Glutamatergic neuron (in vitro differentiated cells): ENCODE measurements around the gene NMNAT2. TPM values are rescaled to one million over a fixed set of nuclear protein-coding genes. Genes with fewer than 3 reads are reported as not detected.
"Not testable (repeated sequence)": the region's sequence is repeated elsewhere in the genome, so short reads cannot be mapped to it uniquely, and the experiment has no call there.

ENCODE experiments used
- DNase-seq: peaks from one replicate; pipeline ENCODE4 v3.0.0; 2022
- H3K27ac Mint-ChIP-seq: one replicate; pipeline ENCODE4 v1.8.0; 2020; ENCODE audit warnings: mild to moderate bottlenecking, mixed read lengths, inconsistent platforms; ENCODE audit not compliant: unreplicated experiment
- H3K27me3 Mint-ChIP-seq: one replicate; pipeline ENCODE4 v1.8.0; 2020; ENCODE audit warnings: mild to moderate bottlenecking, moderate library complexity, mixed read lengths, inconsistent platforms; ENCODE audit not compliant: unreplicated experiment
- H3K36me3 Mint-ChIP-seq: one replicate; pipeline ENCODE4 v1.8.0; 2020; ENCODE audit warnings: mild to moderate bottlenecking, mixed read lengths, inconsistent platforms; ENCODE audit not compliant: unreplicated experiment
- H3K4me1 Mint-ChIP-seq: one replicate; pipeline ENCODE4 v1.8.0; 2020; ENCODE audit warnings: mild to moderate bottlenecking, low read depth, mixed read lengths, inconsistent platforms; ENCODE audit not compliant: unreplicated experiment
- H3K4me3 Mint-ChIP-seq: one replicate; pipeline ENCODE4 v1.8.0; 2020; ENCODE audit warnings: mild to moderate bottlenecking, mixed read lengths, inconsistent platforms; ENCODE audit not compliant: unreplicated experiment
- H3K9me3 Mint-ChIP-seq: one replicate; pipeline ENCODE4 v1.8.0; 2020; ENCODE audit warnings: mild to moderate bottlenecking, moderate library complexity, mixed read lengths, inconsistent platforms; ENCODE audit not compliant: unreplicated experiment
- total RNA-seq: library from RNA; stranded (reverse); fragmentation: NEBNext Ultra II Directional; extraction: Animal tissue kit (Norgen Biotek cat#: 25700); gene quantifications from one replicate; pipeline ENCODE4 v1.2.1, GENCODE V29; 2021; ENCODE audit not compliant: unreplicated experiment
- TF ChIP-seq, protein P1 (sequence below): fragments of 200-600 bp; sonication (generic); IDR thresholded peaks from one replicate; pipeline ENCODE4 v1.5.0; 2021; ENCODE audit not compliant: partially characterized antibody, unreplicated experiment

Gene NMNAT2
- total RNA-seq, 1 donor from 2014 or later = 76.4 TPM

DNA sequence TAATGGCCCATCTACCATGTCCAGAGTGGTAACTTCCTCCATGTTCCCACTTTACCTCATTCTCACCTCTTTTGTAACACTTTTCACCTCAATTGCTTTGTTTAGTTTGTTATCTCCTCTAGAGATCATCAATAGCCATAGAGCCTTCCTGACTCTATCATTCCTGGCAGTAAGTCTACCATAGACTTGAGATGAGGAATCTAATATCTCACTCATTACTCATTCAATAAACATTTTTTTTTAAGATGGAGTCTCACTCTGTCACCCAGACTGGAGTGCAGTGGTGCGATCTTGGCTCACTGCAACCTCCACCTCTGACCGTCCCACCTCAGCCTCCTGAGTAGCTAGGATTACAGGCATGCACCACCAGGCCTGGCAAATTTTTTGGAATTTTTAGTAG, 7.1 kb downstream of the NMNAT2 start:
- H3K36me3 Mint-ChIP-seq = no peaks in the 10 kb centered on the region
- peaks cover 3% of the 10 kb centered on the region for H3K4me1 Mint-ChIP-seq
- no peak overlapping the region for H3K27ac Mint-ChIP-seq
- TF ChIP-seq, protein P1, sequence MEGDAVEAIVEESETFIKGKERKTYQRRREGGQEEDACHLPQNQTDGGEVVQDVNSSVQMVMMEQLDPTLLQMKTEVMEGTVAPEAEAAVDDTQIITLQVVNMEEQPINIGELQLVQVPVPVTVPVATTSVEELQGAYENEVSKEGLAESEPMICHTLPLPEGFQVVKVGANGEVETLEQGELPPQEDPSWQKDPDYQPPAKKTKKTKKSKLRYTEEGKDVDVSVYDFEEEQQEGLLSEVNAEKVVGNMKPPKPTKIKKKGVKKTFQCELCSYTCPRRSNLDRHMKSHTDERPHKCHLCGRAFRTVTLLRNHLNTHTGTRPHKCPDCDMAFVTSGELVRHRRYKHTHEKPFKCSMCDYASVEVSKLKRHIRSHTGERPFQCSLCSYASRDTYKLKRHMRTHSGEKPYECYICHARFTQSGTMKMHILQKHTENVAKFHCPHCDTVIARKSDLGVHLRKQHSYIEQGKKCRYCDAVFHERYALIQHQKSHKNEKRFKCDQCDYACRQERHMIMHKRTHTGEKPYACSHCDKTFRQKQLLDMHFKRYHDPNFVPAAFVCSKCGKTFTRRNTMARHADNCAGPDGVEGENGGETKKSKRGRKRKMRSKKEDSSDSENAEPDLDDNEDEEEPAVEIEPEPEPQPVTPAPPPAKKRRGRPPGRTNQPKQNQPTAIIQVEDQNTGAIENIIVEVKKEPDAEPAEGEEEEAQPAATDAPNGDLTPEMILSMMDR = no peak
- H3K27me3 Mint-ChIP-seq = no peaks in the 10 kb centered on the region
- H3K9me3 Mint-ChIP-seq = no peaks in the 10 kb centered on the region
- DNase-seq = no peak
- H3K4me3 Mint-ChIP-seq = no peak overlapping the region

DNA sequence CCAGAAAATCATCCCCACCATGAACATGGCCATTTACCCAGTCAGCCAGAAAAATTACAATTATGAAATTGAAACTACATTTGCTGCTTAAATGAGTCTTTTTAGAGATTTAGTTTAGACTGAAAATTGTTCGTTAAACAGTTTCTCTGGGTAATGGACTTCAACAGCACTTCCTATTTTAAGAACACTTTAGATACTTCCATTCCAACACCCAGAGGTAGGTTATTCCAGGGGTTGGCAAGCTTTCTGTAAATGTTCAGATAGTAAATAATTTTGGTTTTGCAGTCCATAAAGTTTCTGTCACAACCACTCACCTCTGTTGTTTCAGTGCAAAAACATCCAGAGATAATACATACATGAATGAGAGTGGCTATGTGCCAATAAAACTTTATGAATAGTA, 10.2 kb downstream of the NMNAT2 start:
- H3K36me3 Mint-ChIP-seq = no peaks in the 10 kb centered on the region
- no peaks in the 10 kb centered on the region for H3K27me3 Mint-ChIP-seq
- TF ChIP-seq, protein P1 = no peak
- DNase-seq = no peak
- H3K27ac Mint-ChIP-seq = no peak overlapping the region
- H3K9me3 Mint-ChIP-seq = no peaks in the 10 kb centered on the region
- peaks cover 6% of the 10 kb centered on the region for H3K4me1 Mint-ChIP-seq
- H3K4me3 Mint-ChIP-seq = no peak overlapping the region

DNA sequence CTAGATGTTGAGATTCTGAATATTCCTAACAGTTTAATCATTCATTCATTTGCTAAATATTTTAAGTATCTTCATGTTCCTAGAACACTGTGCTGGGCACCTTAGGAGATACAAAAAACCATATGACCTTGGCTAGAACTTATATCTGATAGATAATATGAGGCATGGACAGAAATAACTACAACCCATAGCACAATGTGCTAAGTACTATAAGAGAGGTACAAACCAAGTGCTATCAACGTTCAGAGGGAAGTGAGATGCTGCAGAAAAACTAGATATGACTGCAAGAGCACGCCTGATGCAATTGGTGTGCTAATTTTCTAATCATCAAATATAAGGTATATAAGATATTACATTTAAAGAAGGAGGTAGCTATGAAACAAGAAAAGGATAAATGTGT, 10.7 kb downstream of the NMNAT2 start:
- TF ChIP-seq, protein P1 = no peak
- Mint-ChIP-seq H3K9me3 (no peaks in the 10 kb centered on the region), H3K4me3 (no peak overlapping the region), H3K4me1 (peaks cover 6% of the 10 kb centered on the region), H3K27me3 (no peaks in the 10 kb centered on the region), H3K36me3 (no peaks in the 10 kb centered on the region), H3K27ac (no peak overlapping the region)
- no peak for DNase-seq

DNA sequence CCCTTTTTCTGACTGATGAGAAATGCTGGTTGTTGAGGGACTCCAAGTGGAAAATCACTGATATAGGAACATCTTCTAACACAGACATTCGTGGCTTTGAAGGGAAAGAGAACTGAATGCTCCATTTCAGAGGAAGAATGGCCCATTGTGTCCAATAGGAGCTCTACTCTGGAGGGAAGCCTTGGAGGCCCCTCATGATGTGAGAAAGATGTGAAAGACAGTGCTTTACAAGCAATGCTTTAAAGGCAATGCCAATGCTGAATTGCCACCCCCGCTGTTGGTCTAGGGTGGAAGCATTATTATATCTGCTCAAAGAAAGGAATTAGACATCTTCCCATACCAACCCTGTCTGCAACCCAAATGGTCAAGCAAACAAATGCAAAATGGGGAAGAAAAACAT, 13.7 kb downstream of the NMNAT2 start:
- Mint-ChIP-seq H3K4me3 (no peak overlapping the region), H3K4me1 (peaks cover 6% of the 10 kb centered on the region), H3K27ac (no peak overlapping the region), H3K9me3 (no peaks in the 10 kb centered on the region), H3K27me3 (no peaks in the 10 kb centered on the region), H3K36me3 (no peaks in the 10 kb centered on the region)
- TF ChIP-seq, protein P1 = no peak
- no peak for DNase-seq

DNA sequence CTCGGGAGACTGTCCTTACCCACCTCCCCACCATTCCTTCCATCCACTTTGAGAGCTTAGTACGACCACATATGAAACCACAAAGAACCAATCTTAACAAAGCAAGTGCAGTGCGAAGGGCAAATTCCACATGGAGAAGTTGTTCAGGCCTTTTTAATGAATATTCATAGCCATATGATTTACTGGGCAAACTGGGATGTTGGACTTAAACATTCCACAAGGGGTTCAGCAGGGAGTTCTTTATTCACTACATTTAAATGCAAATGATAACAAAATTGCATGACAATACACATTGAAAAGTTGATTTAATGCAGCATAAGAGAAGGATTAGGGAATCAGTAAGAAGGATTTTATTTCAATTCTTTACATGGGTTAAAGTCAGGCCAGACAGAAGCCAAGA, 14.7 kb downstream of the NMNAT2 start:
- TF ChIP-seq, protein P1 = no peak
- H3K27me3 Mint-ChIP-seq = peaks cover 1% of the 10 kb centered on the region
- H3K4me1 Mint-ChIP-seq = peaks cover 6% of the 10 kb centered on the region
- DNase-seq = no peak
- no peak overlapping the region for H3K4me3 Mint-ChIP-seq
- no peaks in the 10 kb centered on the region for H3K9me3 Mint-ChIP-seq
- H3K27ac Mint-ChIP-seq = no peak overlapping the region
- H3K36me3 Mint-ChIP-seq = no peaks in the 10 kb centered on the region

DNA sequence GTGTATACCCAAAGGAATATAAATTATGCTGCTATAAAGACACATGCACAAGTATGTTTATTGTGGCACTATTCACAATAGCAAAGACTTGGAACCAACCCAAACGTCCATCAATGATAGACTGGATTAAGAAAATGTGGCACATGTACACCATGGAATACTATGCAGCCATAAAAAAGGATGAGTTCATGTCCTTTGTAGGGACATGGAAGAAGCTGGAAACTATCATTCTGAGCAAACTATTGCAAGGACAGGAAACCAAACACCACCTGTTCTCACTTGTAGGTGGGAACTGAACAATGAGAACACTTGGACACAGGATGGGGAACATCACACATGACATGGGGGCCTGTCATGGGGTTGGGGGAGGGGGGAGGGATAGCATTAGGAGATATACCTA, 16.6 kb downstream of the NMNAT2 start:
- H3K27ac Mint-ChIP-seq, H3K27me3 Mint-ChIP-seq, H3K4me3 Mint-ChIP-seq, H3K9me3 Mint-ChIP-seq, DNase-seq, H3K36me3 Mint-ChIP-seq, H3K4me1 Mint-ChIP-seq: not testable (repeated sequence)
